Smooth muscle cell (in vitro differentiated cells): ENCODE results near the gene UCN. TPM values are rescaled to one million over a fixed set of nuclear protein-coding genes. Genes with fewer than 3 reads are reported as not detected.
A peak's percentile ranks its signal among the peaks of the same experiment; 100 is the strongest.

Experiments
- DNase-seq: peaks from one replicate; lab custom pipeline; 2025; ENCODE audit not compliant: unreplicated experiment; lab: John Stamatoyannopoulos, UW
- H2AFZ ChIP-seq: fragments of 200-600 bp; sonication (generic); 2 replicates; pipeline ENCODE4 v1.6.0; 2016; ENCODE audit warnings: antibody characterized with exemption, low read depth, mild to moderate bottlenecking
- H3F3A ChIP-seq: fragments of 200-600 bp; sonication (generic); 2 replicates; pipeline ENCODE4 v1.6.0; 2017; ENCODE audit warnings: antibody characterized with exemption, low read depth
- H3K27ac ChIP-seq: fragments of 200-600 bp; sonication (generic); 2 replicates; pipeline ENCODE4 v1.5.1; 2016; ENCODE audit warnings: low read depth, mild to moderate bottlenecking
- H3K27me3 ChIP-seq: fragments of 200-600 bp; sonication (generic); 2 replicates; pipeline ENCODE4 v1.6.1; 2016; ENCODE audit warnings: low read depth, mild to moderate bottlenecking
- H3K36me3 ChIP-seq: fragments of 200-600 bp; sonication (generic); 2 replicates; pipeline ENCODE4 v1.5.1; 2016; ENCODE audit warnings: low read depth
- H3K4me1 ChIP-seq: fragments of 200-600 bp; sonication (generic); 2 replicates; pipeline ENCODE4 v1.5.1; 2016; ENCODE audit warnings: low read depth
- H3K4me2 ChIP-seq: fragments of 200-600 bp; sonication (generic); 2 replicates; pipeline ENCODE4 v1.6.0; 2016; ENCODE audit warnings: mild to moderate bottlenecking
- H3K4me3 ChIP-seq: fragments of 200-600 bp; sonication (generic); 2 replicates; pipeline ENCODE4 v1.5.1; 2016; ENCODE audit warnings: mild to moderate bottlenecking
- H3K79me2 ChIP-seq: fragments of 200-600 bp; sonication (generic); 2 replicates; pipeline ENCODE4 v1.6.0; 2016; ENCODE audit warnings: low read depth, mild to moderate bottlenecking
- H3K9ac ChIP-seq: fragments of 200-600 bp; sonication (generic); 2 replicates; pipeline ENCODE4 v1.6.0; 2016; ENCODE audit warnings: low read depth
- H3K9me3 ChIP-seq: fragments of 200-600 bp; sonication (generic); replicated peaks from 2 replicates; pipeline ENCODE4 v1.5.1; 2016; ENCODE audit warnings: low read depth
- H4K20me1 ChIP-seq: fragments of 200-600 bp; sonication (generic); 2 replicates; pipeline ENCODE4 v1.6.0; 2016; ENCODE audit warnings: low read depth
- CTCF ChIP-seq: fragments of 200-600 bp; sonication (generic); IDR thresholded peaks from 2 replicates; pipeline ENCODE4 v1.5.1; 2017; ENCODE audit warnings: borderline replicate concordance, mild to moderate bottlenecking, antibody characterized with exemption; ENCODE audit not compliant: insufficient read depth, poor library complexity, severe bottlenecking
- WGBS: methylation state at CpG from one replicate; pipeline ENCODE4 v1.1.7; 2016; ENCODE audit warnings: low lambda C conversion rate; 5-methylcytosine and 5-hydroxymethylcytosine counted together
- polyA plus RNA-seq: library from polyadenylated mRNA; unstranded; fragments of >200 nt; fragmentation: Nextera tagmentation; extraction: Ambion mirVana; gene quantifications from 2 replicates; pipeline ENCODE4 v1.2.1, GENCODE V29; 2016
- total RNA-seq: library from RNA; depleted of rRNA; stranded (reverse); fragments of >200 nt; gene quantifications from 2 replicates; pipeline ENCODE4 v1.2.3, GENCODE V29; 2014

Gene UCN
- total and polyA plus RNA-seq, 2 experiments from 2014 or later, result 0.36 to 3.6 TPM

GRCh38 chr2:27264753-27265535 lies 43.3 kb downstream of the UCN start:
- Histone ChIP-seq H3K9me3 (no peaks in the 10 kb centered on the region), H3K4me1 (peaks cover 18% of the 10 kb centered on the region), H3K4me2 (peak overlapping the region; percentile 84), H4K20me1 (no peaks in the 10 kb centered on the region), H3K27me3 (peaks cover 96% of the 10 kb centered on the region), H3K9ac (no peak overlapping the region), H3F3A (no peaks in the 10 kb centered on the region), H3K79me2 (no peaks in the 10 kb centered on the region), H3K27ac (no peak overlapping the region), H3K36me3 (no peaks in the 10 kb centered on the region), H3K4me3 (peak overlapping the region; percentile 38), H2AFZ (peak overlapping the region; percentile 69)
- peak; percentile 43 for TF ChIP-seq CTCF
- WGBS, result 6% methylated on average over 56 of the region's 56 CpGs
- DNase-seq, result peak; percentile 30

GRCh38 chr2:27264253-27264752 lies 43.9 kb downstream of the UCN start:
- peak overlapping the region; percentile 84 for H3K4me2 ChIP-seq
- H2AFZ ChIP-seq, result peak overlapping the region; percentile 69
- H3K4me3 ChIP-seq, result peak overlapping the region; percentile 38
- DNase-seq, result no peak
- no peaks in the 10 kb centered on the region for H3K9me3 ChIP-seq
- H3K9ac ChIP-seq, result no peak overlapping the region
- WGBS, result 1% methylated on average over 22 of the region's 38 CpGs
- TF ChIP-seq CTCF, result no peak
- no peaks in the 10 kb centered on the region for H3K36me3 ChIP-seq
- no peaks in the 10 kb centered on the region for H4K20me1 ChIP-seq
- H3K27ac ChIP-seq, result no peak overlapping the region
- H3K79me2 ChIP-seq, result no peaks in the 10 kb centered on the region
- peaks cover 18% of the 10 kb centered on the region for H3K4me1 ChIP-seq
- peaks cover 97% of the 10 kb centered on the region for H3K27me3 ChIP-seq
- no peaks in the 10 kb centered on the region for H3F3A ChIP-seq

- Histone ChIP-seq H3K4me3 (peak overlapping the region; percentile 46), H3K36me3 (no peaks in the 10 kb centered on the region), H3K27me3 (peaks cover 100% of the 10 kb centered on the region), H4K20me1 (no peaks in the 10 kb centered on the region), H2AFZ (no peak overlapping the region), H3K79me2 (no peaks in the 10 kb centered on the region), H3K4me2 (peak overlapping the region; percentile 88), H3F3A (no peaks in the 10 kb centered on the region), H3K9me3 (no peaks in the 10 kb centered on the region), H3K27ac (no peak overlapping the region), H3K9ac (no peak overlapping the region), H3K4me1 (peaks cover 18% of the 10 kb centered on the region)
- no peak for DNase-seq
- 5% methylated on average over 46 of the region's 46 CpGs for WGBS
- no peak for TF ChIP-seq CTCF
These were observed 44.7 kb downstream of the UCN start for GRCh38 chr2:27263287-27264252.
